WI38 (cell line): Measurements from ENCODE around the gene KIAA2012.
"Not testable (repeated sequence)": the region's sequence is repeated elsewhere in the genome, so short reads cannot be mapped to it uniquely, and the experiment has no call there.

Source experiments
- H3K4me3 ChIP-seq: 2 replicates; pipeline ENCODE4 v1.5.1; 2011; ENCODE audit warnings: low read depth, mild to moderate bottlenecking, control low read depth, low read length
- CTCF ChIP-seq: IDR thresholded peaks from 2 replicates; pipeline ENCODE4 v1.5.1; 2012; ENCODE audit warnings: low read depth, mild to moderate bottlenecking, control low read depth, low read length

The KIAA2012 gene

GRCh38 chr2:202208526-202208925 lies 135.5 kb downstream of the KIAA2012 start:
- H3K4me3 ChIP-seq: no peak overlapping the region
- no peak for TF ChIP-seq CTCF

GRCh38 chr2:202215179-202215578 lies 142.1 kb downstream of the KIAA2012 start:
- no peak overlapping the region for H3K4me3 ChIP-seq
- TF ChIP-seq CTCF: no peak

GRCh38 chr2:202221873-202222272 lies 148.8 kb downstream of the KIAA2012 start:
- no peak overlapping the region for H3K4me3 ChIP-seq
- TF ChIP-seq CTCF: no peak

- TF ChIP-seq CTCF: no peak
- peak overlapping the region; percentile 95 for H3K4me3 ChIP-seq
Observed at GRCh38 chr2:202237787-202238233, 164.8 kb downstream of the KIAA2012 start.

- H3K4me3 ChIP-seq: peak within 1 kb of the TSS; percentile 95
- no peak for TF ChIP-seq CTCF
Observed at GRCh38 chr2:202238234-202239197, 165.5 kb downstream of the KIAA2012 start, which contains the start of gene SUMO1. SUMO1 (minus strand) TSS chr2:202238597; CDS start chr2:202238451, 146 bp downstream.

- not testable (repeated sequence) for H3K4me3 ChIP-seq
Observed at GRCh38 chr2:202247710-202248109, 174.7 kb downstream of the KIAA2012 start.

GRCh38 chr2:202249521-202250253 lies 176.6 kb downstream of the KIAA2012 start:
- TF ChIP-seq CTCF: no peak
- H3K4me3 ChIP-seq: no peak overlapping the region
